Liver (tissue), 3 donors: Measurements from ENCODE around the gene C9orf50.

Experiments used
- CTCF ChIP-seq: fragments of 150-350 bp; IDR thresholded peaks from 2 replicates; pipeline ENCODE4 v1.5.1; 2017; ENCODE audit warnings: improper control_type of control experiment, low read depth, low read length; ENCODE audit not compliant: missing input control
- JUND ChIP-seq, 2 donors: IDR thresholded peaks; 2 replicates each; pipeline ENCODE4 v1.6.1; 2016; ENCODE audit warnings: antibody characterized with exemption in 2 of 2
- donor health status: healthy.
- donor health status: healthy.

GRCh38 chr9:129629251-129629820 is 8.4 kb upstream of the C9orf50 start:
- TF ChIP-seq JUND (IDR thresholded peaks at IDR 0.05) (no peak), CTCF (no peak)
